Left lung (tissue), 10 donors: ENCODE data around the gene NECAB2. TPM values are rescaled to one million over a fixed set of nuclear protein-coding genes. Genes with fewer than 3 reads are reported as not detected.

Source experiments
- ATAC-seq: fragments of 200-7000 bp; cut with Tn5 transposase; one replicate; pipeline ENCODE4 v1.9.1; 2020; ENCODE audit warnings: moderate library complexity
- DNase-seq, 4 donors: peaks; one replicate each; pipeline ENCODE4 v3.0.0-alpha.2; 2013 to 2020
- H3K27ac ChIP-seq, 2 donors: fragments of 200-600 bp; sonication (generic) in 1 of 2; one replicate each; pipeline versions ENCODE4 v1.5.0 to v1.8.0; 2020 to 2021
- H3K27me3 ChIP-seq, 2 donors: fragments of 200-600 bp; sonication (generic) in 1 of 2; one replicate each; pipeline versions ENCODE4 v1.5.0 to v1.8.0; 2020 to 2021
- H3K36me3 ChIP-seq, 2 donors: fragments of 200-600 bp; sonication (generic) in 1 of 2; one replicate each; pipeline versions ENCODE4 v1.5.0 to v1.8.0; 2020 to 2021
- H3K4me1 ChIP-seq, 2 donors: fragments of 200-600 bp; one replicate each; pipeline ENCODE4 v1.8.0; 2021
- H3K4me3 ChIP-seq, 2 donors: fragments of 200-600 bp; sonication (generic) in 1 of 2; one replicate each; pipeline versions ENCODE4 v1.5.0 to v1.8.0; 2020 to 2021; ENCODE audit warnings: mild to moderate bottlenecking in 1 of 2
- H3K9me3 ChIP-seq, 2 donors: fragments of 200-600 bp; sonication (generic) in 1 of 2; one replicate each; pipeline versions ENCODE4 v1.5.0 to v1.8.0; 2020 to 2021
- CTCF ChIP-seq, 2 donors: fragments of 200-600 bp; sonication (generic) in 1 of 2; IDR thresholded peaks; one replicate each; pipeline versions ENCODE4 v1.5.0 to v1.8.0; 2021; ENCODE audit warnings: antibody characterized with exemption in 2 of 2
- intact Hi-C, 2 donors: fragments of 100-400 bp; cut with DNase I; formaldehyde crosslinking; loops; one replicate each; pipeline versions ENCODE4 v1.11.2 to v1.14.2; 2022
- polyA plus RNA-seq, 6 donors: library from polyadenylated mRNA; unstranded; fragments of 120-200 nt; gene quantifications; one replicate each; pipeline ENCODE4 v1.2.1, GENCODE V29; 2013; ENCODE audit not compliant: insufficient read length in 6 of 6
- total RNA-seq, 2 donors: library from RNA; stranded (reverse); fragmentation: NEBNext Ultra II Directional; extraction: Animal tissue kit (Norgen Biotek cat#: 25700); gene quantifications; one replicate each; pipeline ENCODE4 v1.2.1, GENCODE V29; 2021
- donor health status: DM: no; HTN: yes; CAD: no.
- donor health status: DM: no; HTN: no; CAD: no.

NECAB2 gene
- total and polyA plus RNA-seq, 8 donors: 0.17 to 0.79 (median 0.42) TPM

DNA sequence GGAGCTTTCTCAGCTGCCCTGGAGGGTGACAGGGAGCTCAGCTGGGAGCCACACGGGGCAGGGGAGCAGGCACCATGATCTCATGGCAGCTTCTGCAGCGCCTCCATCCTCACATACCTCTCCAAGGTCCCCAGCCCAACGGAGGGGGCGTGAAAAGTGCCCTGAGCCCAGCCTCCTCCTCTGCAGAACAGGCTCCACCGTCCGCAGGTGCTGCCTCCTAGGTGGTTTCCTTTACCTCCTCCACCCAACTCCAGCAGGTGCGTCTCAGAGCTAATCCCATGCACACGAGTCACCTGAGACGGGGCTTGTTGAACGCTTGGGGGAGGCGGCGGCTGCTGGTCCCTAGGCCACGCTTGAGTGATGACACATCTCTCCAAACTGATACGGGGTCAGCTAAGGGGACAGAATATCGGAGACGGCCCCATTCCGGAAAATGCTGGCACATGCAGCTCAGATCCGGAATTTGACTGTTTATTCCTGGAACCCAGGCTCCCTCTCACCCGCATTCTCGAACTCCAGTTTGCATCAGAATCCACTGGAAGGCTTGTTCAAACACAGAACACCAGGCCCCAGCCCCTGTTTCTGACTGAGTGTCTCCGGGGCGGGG lies 74.9 kb downstream of the NECAB2 start:
- peaks cover 0 to 74% of the 10 kb centered on the region in 2 donors for H3K27me3 ChIP-seq
- H3K9me3 ChIP-seq: no peaks in the 10 kb centered on the region
- intact Hi-C loops: no loop called here
- peaks cover 0 to 4% of the 10 kb centered on the region in 2 donors for H3K4me1 ChIP-seq
- DNase-seq (peak in 2 of 4 donors; percentile 25 to 76), ATAC-seq (peak; percentile 66)
- no peak overlapping the region for H3K4me3 ChIP-seq
- H3K36me3 ChIP-seq: peaks cover 0 to 8% of the 10 kb centered on the region in 2 donors
- H3K27ac ChIP-seq: no peak overlapping the region
- TF ChIP-seq CTCF (IDR thresholded peaks at IDR 0.05): no peak

- intact Hi-C loops: no loop called here
- H3K4me3 ChIP-seq: no peak overlapping the region
- peak in 1 of 4 donors; percentile 46 for DNase-seq
These were observed 75.6 kb downstream of the NECAB2 start for GRCh38 chr16:84043486-84044117.

GRCh38 chr16:84044118-84044488 lies 76.1 kb downstream of the NECAB2 start:
- H3K9me3 ChIP-seq: no peaks in the 10 kb centered on the region
- ATAC-seq: no peak
- intact Hi-C loops: no loop called here
- TF ChIP-seq CTCF (IDR thresholded peaks at IDR 0.05): peak in 1 of 2 donors; percentile 26
- H3K4me3 ChIP-seq: no peak overlapping the region
- peak in 1 of 4 donors; percentile 20 for DNase-seq
- H3K4me1 ChIP-seq: peaks cover 0 to 4% of the 10 kb centered on the region in 2 donors
- peaks cover 0 to 20% of the 10 kb centered on the region in 2 donors for H3K36me3 ChIP-seq
- H3K27ac ChIP-seq: no peak overlapping the region
- H3K27me3 ChIP-seq: peaks cover 0 to 66% of the 10 kb centered on the region in 2 donors

More at GRCh38 chr16:84043486-84044117, 75.6 kb downstream of the NECAB2 start:
- no peak overlapping the region for H3K27ac ChIP-seq
- H3K9me3 ChIP-seq: no peaks in the 10 kb centered on the region
- peaks cover 0 to 71% of the 10 kb centered on the region in 2 donors for H3K27me3 ChIP-seq
- peaks cover 0 to 4% of the 10 kb centered on the region in 2 donors for H3K4me1 ChIP-seq
- ATAC-seq: no peak
- peaks cover 0 to 15% of the 10 kb centered on the region in 2 donors for H3K36me3 ChIP-seq
- no peak for TF ChIP-seq CTCF (IDR thresholded peaks at IDR 0.05)

DNA sequence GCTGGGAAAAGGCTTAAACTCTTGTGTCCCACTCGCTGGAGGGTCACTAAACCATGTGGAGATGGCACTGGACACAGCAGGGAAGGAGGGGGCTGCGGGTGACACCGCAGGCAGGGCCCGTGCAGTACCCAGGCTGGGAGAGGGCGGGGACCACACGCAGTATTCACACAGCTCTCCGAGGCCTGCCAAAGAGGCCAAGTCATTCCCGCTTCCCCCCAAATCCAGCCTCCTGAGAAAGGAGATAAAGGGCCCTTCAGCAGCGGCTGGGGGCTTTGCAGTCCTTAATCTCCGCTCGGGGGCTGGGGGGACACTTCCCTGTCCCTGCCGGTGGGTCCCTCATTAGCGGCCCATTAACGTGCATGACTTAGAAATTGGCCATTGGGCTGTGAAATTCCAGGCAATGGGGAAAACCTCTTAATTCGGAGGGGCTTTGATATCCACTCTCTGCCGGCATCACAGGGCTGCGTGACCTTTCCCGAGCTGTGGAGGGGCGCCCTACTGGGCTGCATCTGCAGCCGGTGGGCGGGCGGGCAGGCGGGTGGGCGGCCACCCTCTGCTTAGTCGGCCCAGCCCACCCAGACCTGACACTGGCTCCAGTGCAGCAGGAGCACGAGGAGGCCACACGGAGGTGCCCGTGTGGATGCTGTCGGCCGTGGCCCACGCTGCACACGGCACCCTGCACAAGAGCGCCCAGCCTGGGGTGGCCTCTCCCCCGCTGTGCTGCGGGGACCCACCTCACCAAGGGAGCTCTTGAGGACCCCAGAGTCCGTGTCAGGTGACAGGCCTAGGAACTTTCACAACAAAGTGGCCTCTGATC lies 77.2 kb downstream of the NECAB2 start:
- TF ChIP-seq CTCF (IDR thresholded peaks at IDR 0.05): no peak
- ATAC-seq (no peak), DNase-seq (peak in 1 of 4 donors; percentile 66)
- peaks cover 0 to 31% of the 10 kb centered on the region in 2 donors for H3K36me3 ChIP-seq
- peaks cover 0 to 4% of the 10 kb centered on the region in 2 donors for H3K4me1 ChIP-seq
- intact Hi-C loops: no loop called here
- peaks cover 0 to 56% of the 10 kb centered on the region in 2 donors for H3K27me3 ChIP-seq
- H3K27ac ChIP-seq: no peak overlapping the region
- H3K9me3 ChIP-seq: no peaks in the 10 kb centered on the region
- no peak overlapping the region for H3K4me3 ChIP-seq
